Stimulated activated memory B cell treated with anti-CD40 and anti-IgM and Interleukin-4, amounts not matched to agents 10 μg/mL and 1 μg/mL and 100 μg/mL, for 72 hours (primary cell): ENCODE results near the gene ENGASE.

Experiments
- ATAC-seq: fragments of 150-1000 bp; cut with Tn5 transposase; 2 replicates; pipeline ENCODE4 v1.10.0; 2021
- H3K27ac Mint-ChIP-seq: one replicate; pipeline ENCODE4 v1.8.0; 2022; ENCODE audit warnings: mild to moderate bottlenecking, mixed read lengths
- H3K27me3 Mint-ChIP-seq: one replicate; pipeline ENCODE4 v1.8.0; 2022; ENCODE audit warnings: mixed read lengths
- H3K36me3 Mint-ChIP-seq: one replicate; pipeline ENCODE4 v1.8.0; 2022; ENCODE audit warnings: mixed read lengths
- H3K4me1 Mint-ChIP-seq: one replicate; pipeline ENCODE4 v1.8.0; 2022; ENCODE audit warnings: mixed read lengths
- H3K4me3 Mint-ChIP-seq: one replicate; pipeline ENCODE4 v1.8.0; 2022; ENCODE audit warnings: mild to moderate bottlenecking, moderate library complexity, mixed read lengths
- H3K9me3 Mint-ChIP-seq: one replicate; pipeline ENCODE4 v1.8.0; 2022; ENCODE audit warnings: mixed read lengths

ENGASE gene

DNA sequence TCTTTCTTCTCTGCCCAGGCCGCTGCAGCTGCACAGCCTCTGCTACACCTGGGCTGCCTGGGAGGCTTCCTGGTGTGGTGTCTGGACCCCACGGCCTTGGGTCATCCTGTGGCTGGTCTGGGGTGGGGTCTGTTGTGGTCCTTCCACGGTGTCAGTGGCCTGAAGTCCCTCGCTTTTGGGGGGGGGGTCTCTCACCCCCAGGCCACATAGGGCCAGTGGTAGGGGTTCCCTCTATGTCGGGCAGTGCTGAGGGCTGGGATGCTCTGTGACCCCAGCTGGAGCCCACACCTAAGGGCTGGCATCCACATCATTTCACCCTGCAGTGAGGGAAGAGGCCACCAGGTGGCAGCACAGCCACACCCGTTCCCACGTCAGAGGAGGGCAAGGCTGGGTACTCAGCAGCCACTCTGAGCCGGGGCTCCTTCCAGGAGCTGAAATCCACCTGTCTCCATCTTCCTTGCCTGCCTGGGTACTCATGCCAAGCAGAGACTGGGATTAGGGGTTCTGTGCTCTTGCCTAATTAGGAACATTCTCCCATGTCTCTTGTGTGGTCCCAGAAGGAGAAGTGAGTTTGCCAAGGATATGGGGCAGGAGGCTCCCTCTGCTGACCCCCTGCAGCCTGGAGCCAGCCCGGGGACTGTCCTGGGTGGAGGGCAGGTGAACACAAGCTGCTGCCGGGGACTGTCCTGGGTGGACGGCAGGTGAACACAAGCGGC lies 13.0 kb downstream of the ENGASE start:
- no peaks in the 10 kb centered on the region for H3K4me1 Mint-ChIP-seq
- H3K4me3 Mint-ChIP-seq, result no peak overlapping the region
- H3K9me3 Mint-ChIP-seq, result no peaks in the 10 kb centered on the region
- H3K27me3 Mint-ChIP-seq, result peaks cover 18% of the 10 kb centered on the region
- H3K36me3 Mint-ChIP-seq, result peaks cover 17% of the 10 kb centered on the region
- no peak overlapping the region for H3K27ac Mint-ChIP-seq
- ATAC-seq, result peak; percentile 73

DNA sequence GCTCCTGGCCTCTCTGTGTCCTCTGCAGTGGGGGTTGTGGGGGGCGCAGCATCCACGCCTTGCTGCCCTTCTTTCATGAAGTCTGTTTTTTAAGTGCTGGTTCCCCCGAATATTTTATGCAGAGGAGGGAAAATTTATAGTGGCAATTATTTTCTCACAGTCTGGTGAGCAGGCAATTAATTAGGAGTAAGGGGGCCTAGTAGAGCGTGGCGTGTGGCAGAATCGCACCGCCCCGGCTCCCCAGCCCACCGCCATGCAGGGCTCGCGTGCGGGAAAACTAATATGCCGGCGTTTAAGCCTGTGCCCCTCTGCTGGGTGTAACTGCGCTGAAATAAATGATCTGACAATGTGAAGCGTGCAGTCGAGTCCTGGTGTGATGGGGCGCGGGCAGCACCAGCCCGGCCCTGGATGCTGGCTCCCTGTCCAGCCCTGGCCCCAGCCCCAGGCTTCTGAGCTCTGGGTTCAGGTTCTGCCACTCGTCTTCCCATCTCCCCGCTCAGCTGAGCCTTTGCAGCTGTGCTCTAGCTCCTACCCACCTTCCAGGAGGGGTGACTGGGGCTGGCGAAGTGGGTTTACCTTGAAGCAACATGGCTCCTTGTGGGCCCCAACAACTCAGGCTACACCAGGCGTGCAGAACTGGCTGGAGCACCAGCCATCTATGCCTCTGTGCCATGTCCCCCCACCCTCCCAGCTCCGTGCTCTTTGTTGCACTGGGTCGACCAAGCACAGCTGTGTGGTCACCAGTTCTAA lies 13.8 kb downstream of the ENGASE start:
- H3K4me3 Mint-ChIP-seq, result no peak overlapping the region

DNA sequence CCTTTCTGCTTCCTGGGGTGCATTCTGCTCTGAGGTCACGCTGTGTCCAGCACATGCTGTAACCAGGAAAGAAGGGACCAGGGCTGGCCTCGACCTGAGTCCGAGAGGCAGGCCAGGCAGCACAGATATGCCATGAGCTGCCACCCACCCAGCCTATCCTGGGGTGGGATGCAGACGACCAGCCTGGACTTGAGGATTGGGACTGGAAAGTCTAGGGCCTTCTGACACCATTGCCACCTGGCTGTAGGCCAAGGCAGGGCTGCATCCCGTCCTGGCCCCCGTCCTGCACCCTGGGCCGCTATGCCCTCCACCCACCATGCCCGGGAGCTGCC lies 14.3 kb downstream of the ENGASE start:
- Mint-ChIP-seq H3K27ac (no peak overlapping the region), H3K4me1 (no peaks in the 10 kb centered on the region), H3K27me3 (peaks cover 32% of the 10 kb centered on the region), H3K9me3 (no peaks in the 10 kb centered on the region), H3K4me3 (no peak overlapping the region), H3K36me3 (peaks cover 12% of the 10 kb centered on the region)
- ATAC-seq, result no peak

More for the DNA sequence above, 13.8 kb downstream of the ENGASE start:
- Mint-ChIP-seq H3K9me3 (no peaks in the 10 kb centered on the region), H3K27me3 (peaks cover 27% of the 10 kb centered on the region), H3K27ac (no peak overlapping the region), H3K36me3 (peaks cover 17% of the 10 kb centered on the region), H3K4me1 (no peaks in the 10 kb centered on the region)
- ATAC-seq, result no peak

DNA sequence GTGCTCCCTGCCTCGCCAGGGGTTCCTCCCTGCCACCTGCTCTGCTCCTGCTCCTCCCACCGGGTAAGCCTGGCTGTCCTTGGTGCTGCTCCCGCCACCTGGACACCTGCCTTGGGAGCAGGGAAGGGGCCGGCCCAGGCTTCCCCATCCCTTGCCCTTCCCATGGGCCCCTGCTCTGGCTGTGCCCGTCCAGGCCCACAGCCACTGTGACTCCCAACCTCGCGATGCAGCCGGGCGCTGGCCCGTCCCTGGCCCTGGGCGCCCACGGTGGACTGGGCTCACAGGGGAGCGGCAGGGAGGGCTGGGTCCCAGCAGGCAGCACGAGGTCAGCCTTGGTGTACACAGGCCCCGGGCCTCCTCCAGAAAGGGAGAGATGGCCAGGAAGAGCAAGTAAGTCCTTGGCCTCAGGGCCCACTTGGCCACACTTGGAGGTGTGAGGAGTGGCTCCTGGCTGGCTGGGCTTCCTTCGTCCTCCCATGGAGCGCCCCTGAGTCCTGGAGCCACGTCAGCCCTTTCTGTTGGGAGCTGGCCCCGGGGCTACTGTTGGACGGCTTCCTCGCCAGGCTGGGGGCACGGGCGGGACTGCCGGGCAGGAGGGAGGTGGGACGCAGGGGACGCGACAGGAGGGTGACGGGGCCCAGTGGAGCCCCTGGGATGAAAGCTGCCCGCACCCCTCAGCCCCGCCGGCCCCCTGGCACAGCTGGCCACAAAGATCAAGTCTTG lies 15.3 kb downstream of the ENGASE start:
- H3K4me3 Mint-ChIP-seq, result no peak overlapping the region
- H3K9me3 Mint-ChIP-seq, result no peaks in the 10 kb centered on the region
- H3K27ac Mint-ChIP-seq, result no peak overlapping the region
- peaks cover 11% of the 10 kb centered on the region for H3K36me3 Mint-ChIP-seq
- no peaks in the 10 kb centered on the region for H3K4me1 Mint-ChIP-seq
- peaks cover 41% of the 10 kb centered on the region for H3K27me3 Mint-ChIP-seq
- ATAC-seq, result no peak

DNA sequence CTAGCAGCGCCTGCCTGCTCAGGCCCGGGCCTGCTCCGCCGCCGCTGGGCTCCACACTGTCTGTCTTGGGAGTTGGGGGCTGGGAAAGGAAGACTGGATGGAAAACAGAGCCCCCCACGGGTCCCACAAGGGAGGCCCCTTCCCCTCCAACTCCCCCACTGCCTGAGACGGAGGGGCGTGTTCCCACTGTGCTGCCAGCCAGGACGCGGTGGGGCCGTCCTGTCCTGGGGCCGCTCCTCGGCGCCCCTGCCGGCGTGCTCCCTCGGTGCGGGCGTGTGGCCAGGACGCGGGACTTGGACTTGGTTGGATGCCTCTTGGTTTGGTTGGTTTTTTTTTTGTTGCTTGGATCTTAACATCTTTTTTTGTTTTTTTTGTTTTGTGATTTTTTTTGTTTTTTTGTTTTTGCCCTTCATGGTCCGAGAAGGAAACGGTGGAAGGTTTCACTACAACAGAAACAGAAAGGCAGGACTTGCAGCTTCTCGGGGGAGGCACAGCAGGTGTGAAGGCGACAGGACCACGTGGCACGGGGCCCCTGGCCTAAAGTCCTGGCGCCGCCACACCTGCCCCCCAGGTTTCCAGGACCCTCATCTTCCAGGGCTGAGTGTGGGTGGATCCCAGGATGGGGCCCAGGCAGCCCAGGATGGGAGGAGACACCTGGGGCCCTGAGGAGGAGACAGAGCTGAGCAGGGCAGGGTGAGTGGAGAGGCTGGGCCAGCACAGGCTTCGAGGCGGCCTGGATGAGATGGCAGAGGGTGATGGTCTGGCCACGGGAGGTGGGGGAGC lies 16.0 kb downstream of the ENGASE start:
- H3K4me3 Mint-ChIP-seq, result no peak overlapping the region
- H3K36me3 Mint-ChIP-seq, result peaks cover 9% of the 10 kb centered on the region
- no peak overlapping the region for H3K27ac Mint-ChIP-seq
- no peaks in the 10 kb centered on the region for H3K9me3 Mint-ChIP-seq
- peaks cover 49% of the 10 kb centered on the region for H3K27me3 Mint-ChIP-seq
- ATAC-seq, result peak; percentile 37
- H3K4me1 Mint-ChIP-seq, result no peaks in the 10 kb centered on the region

DNA sequence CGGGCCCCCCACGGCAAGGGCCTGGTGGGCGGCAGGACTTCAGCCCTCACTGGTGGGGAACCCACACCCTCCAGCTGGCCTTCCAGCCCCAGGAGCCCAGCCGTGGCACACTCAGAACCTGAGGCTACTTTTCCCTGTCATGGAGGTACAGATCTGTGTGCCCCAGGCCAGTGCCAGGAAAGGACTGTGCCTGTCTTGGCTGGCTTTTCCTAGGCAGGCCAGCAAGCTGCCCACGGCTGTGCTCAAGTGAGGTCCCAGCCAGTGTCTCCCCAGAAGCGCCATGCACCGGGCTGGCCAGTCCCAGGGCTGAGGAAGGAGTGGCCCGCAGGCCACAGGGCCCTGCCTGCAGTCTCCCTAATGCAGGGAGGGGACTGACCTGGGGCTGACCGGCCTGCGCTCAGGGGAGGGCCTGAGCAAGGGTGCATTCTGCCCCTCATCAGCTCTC lies 16.6 kb downstream of the ENGASE start:
- peaks cover 55% of the 10 kb centered on the region for H3K27me3 Mint-ChIP-seq
- ATAC-seq, result no peak

DNA sequence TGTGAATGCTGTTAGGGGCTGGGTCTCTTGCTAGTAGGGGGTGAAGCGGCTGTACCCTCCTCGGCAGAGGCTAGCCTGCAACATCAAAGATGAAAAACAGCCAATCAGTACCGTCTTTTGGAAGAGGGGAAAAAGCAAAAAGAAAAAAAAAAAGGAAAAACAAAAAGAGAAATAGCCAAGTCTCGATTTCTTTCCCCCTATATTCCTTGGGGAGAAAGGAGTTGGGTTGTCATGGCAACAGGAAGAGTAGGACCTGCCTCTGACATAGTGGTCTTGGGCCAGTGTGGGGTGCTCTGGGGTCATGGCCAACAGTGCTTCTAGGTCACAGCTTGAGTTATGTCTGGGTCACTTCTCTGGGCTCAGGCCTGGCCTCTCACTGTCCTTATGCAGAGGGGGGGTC lies 17.9 kb downstream of the ENGASE start:
- Mint-ChIP-seq H3K9me3 (no peaks in the 10 kb centered on the region), H3K27ac (no peak overlapping the region), H3K36me3 (no peaks in the 10 kb centered on the region), H3K4me3 (no peak overlapping the region), H3K4me1 (peaks cover 2% of the 10 kb centered on the region), H3K27me3 (peaks cover 63% of the 10 kb centered on the region)
- ATAC-seq, result no peak

More for the DNA sequence above, 16.6 kb downstream of the ENGASE start:
- peaks cover 3% of the 10 kb centered on the region for H3K36me3 Mint-ChIP-seq
- no peak overlapping the region for H3K27ac Mint-ChIP-seq
- no peak overlapping the region for H3K4me3 Mint-ChIP-seq
- no peaks in the 10 kb centered on the region for H3K9me3 Mint-ChIP-seq
- H3K4me1 Mint-ChIP-seq, result no peaks in the 10 kb centered on the region

DNA sequence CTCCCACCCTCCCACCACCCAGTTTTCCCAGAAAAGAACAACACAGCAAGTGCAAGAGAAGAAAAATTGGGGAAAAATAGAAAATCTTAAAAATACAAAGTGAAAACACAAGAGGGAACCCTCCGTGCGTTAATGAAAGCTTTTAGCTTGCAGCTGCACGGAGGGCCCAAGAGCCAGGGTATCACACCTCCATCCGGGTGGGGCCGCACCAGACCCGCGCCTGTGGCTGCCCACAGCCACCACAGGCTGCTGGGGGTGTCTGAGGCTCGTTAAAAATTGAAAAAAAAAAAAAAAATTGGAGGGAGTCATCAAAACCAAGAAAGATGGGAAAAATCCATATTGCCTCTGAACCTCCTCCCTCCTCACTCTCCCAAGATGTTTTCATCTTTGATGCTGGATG lies 18.6 kb downstream of the ENGASE start:
- Mint-ChIP-seq H3K27ac (no peak overlapping the region), H3K4me1 (peaks cover 8% of the 10 kb centered on the region), H3K36me3 (no peaks in the 10 kb centered on the region), H3K4me3 (no peak overlapping the region), H3K9me3 (no peaks in the 10 kb centered on the region), H3K27me3 (peaks cover 70% of the 10 kb centered on the region)
- ATAC-seq, result no peak

DNA sequence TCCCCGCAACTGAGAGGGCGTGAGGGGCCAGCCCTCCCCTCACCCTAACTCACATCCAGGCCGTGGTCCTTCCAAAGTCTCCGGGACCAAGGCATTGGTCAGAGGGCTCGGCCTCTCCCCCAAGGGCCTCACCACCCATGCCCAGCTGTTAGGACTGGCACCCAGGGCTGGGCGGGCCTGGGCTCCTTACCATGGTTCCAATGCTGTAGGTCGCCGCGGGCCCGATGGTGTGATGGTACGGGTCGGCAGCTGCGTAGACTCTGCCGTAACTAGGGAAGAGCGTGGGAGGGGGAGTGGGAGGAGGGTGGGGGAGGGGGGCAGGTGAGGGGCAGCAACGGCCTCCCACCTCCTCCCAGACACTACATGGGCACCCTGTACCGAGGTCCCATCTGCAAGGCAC lies 19.6 kb downstream of the ENGASE start:
- Mint-ChIP-seq H3K4me3 (no peak overlapping the region), H3K9me3 (no peaks in the 10 kb centered on the region), H3K27ac (no peak overlapping the region), H3K27me3 (peaks cover 80% of the 10 kb centered on the region), H3K4me1 (peaks cover 8% of the 10 kb centered on the region), H3K36me3 (no peaks in the 10 kb centered on the region)
- no peak for ATAC-seq

DNA sequence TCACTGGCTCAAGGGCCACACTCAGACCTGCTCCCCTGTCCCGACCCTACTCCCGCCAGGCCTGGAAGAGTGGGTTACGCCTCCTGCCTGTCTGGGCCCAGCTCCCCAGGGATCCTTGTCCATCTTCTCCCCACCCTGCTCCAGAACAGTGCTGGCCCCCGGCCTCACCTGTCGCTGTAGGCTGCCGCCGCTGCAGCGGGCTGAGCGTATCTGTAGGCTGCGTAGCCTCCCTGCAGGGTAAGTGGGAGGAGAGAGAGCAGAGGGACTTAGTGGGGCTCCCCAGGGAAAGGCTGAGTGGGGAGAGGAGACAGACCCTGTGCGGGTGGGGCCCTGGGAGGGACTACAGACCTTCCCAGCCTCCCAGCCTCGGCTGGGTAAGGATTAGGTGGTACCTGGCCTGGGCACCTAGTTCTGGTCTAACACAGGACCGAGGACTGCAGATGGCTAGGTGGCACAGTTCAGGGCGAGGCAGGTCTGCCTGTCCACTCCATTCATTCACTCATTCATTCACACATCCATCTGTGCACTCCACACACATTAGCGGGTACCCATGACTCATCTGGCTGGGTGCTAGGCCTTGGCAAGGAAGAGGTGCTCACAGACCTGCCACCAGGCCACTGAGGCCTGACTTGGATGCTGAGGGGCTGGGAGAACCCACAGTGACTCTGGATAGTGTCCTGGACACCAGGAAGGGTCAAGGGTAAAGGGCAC lies 20.9 kb downstream of the ENGASE start:
- Mint-ChIP-seq H3K4me1 (peaks cover 8% of the 10 kb centered on the region), H3K27me3 (peaks cover 91% of the 10 kb centered on the region), H3K4me3 (no peak overlapping the region), H3K27ac (no peak overlapping the region), H3K36me3 (no peaks in the 10 kb centered on the region), H3K9me3 (no peaks in the 10 kb centered on the region)
- no peak for ATAC-seq

DNA sequence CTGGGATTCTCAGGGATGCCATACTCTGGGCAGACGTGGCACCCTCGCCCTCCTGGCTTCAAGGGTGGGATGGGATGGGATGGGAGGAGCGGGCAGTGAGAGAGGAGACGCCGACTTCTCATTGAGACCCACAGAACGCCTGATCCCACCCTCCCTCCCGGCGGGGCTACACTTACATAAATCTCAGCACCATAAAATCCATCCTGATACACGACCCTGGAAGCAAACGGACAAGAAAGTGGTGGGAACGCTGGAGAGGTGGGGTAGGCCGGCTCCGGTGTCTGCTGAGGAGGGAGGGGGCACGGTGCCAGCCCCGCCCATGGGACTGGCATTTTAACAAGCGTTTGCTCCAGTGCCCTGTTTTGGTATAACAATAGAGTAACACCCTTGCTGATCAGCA lies 21.9 kb downstream of the ENGASE start:
- H3K27me3 Mint-ChIP-seq, result peaks cover 95% of the 10 kb centered on the region
- no peaks in the 10 kb centered on the region for H3K36me3 Mint-ChIP-seq
- H3K4me3 Mint-ChIP-seq, result no peak overlapping the region
- ATAC-seq, result no peak
- H3K4me1 Mint-ChIP-seq, result peaks cover 8% of the 10 kb centered on the region
- H3K9me3 Mint-ChIP-seq, result no peaks in the 10 kb centered on the region
- no peak overlapping the region for H3K27ac Mint-ChIP-seq

DNA sequence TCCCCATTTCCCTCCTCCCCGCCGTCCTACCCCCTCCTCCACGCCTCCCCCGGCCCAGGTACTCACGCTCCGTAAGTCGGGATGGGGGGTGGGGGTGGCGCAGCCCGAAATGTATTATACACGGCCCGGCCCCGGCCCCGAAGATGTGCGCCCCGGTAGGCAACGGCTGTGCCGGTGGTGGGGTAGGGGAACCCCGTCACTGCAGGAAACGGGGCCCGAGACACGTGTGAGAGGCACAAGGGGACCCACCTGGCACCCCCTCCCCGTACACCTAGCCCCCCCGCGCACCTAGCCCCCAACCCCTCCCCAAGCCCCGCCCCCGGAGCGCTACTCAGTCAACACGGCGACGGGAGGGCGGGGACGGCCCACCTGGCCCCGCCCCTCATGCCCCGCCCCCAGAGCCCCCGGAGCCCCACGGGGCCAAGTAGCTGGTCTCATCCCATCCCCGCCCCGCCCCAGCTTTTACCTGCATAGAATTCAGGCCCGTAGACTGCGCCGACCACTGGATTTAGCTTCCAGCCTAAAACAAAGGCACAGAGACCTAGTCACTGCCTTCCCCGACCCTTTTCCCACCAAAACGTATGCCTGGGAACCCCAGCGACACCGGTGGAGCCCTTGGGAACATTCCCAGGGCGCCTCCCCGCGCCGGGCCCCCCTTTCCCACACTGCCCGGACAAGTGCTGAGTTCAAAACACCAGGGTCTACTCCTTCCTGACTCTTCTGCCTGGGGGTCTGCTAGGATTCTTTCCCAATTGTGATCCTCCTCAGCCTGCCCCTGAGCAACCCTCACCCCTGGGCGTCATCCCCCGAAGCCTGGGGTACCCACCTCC lies 22.8 kb downstream of the ENGASE start:
- H3K36me3 Mint-ChIP-seq, result no peaks in the 10 kb centered on the region
- no peaks in the 10 kb centered on the region for H3K9me3 Mint-ChIP-seq
- no peak overlapping the region for H3K27ac Mint-ChIP-seq
- peak overlapping the region; percentile 13 for H3K4me3 Mint-ChIP-seq
- peaks cover 95% of the 10 kb centered on the region for H3K27me3 Mint-ChIP-seq
- ATAC-seq, result peak; percentile 9
- peaks cover 8% of the 10 kb centered on the region for H3K4me1 Mint-ChIP-seq

DNA sequence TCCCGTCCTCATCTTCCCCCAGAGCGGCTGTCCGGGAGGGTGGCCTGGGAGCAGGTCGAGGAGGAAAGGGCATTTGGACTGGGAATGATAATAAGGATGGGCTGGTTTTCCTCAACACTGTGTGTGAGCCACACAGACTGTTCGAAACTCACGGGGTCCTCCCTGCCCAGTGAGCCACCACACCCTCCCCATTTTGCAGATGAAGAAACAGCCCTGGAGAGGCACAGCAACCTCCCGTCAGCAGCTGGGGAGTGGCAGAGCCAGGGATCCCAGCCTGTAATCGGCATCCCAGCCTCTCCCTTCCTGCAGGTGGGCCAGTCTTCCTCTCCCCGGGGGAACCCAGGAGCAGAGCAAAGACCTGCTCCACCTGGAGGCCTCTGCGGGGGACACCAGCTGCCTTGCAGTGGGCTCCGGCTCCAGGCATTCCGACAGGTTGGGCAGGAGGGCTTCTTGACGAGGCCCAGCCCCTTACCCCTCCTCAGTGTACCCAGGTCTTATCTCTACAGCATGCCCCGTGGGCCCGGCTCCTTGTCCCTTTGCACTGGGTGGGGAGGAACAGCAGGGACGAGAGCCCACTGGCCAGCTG lies 23.8 kb downstream of the ENGASE start:
- peaks cover 95% of the 10 kb centered on the region for H3K27me3 Mint-ChIP-seq
- H3K4me1 Mint-ChIP-seq, result peaks cover 8% of the 10 kb centered on the region
- H3K36me3 Mint-ChIP-seq, result no peaks in the 10 kb centered on the region
- no peak overlapping the region for H3K27ac Mint-ChIP-seq
- no peaks in the 10 kb centered on the region for H3K9me3 Mint-ChIP-seq
- H3K4me3 Mint-ChIP-seq, result no peak overlapping the region
- ATAC-seq, result no peak
